HuH-7 (cell line): Measurements from ENCODE around the gene NAALADL1.
A peak's percentile ranks its signal among the peaks of the same experiment; 100 is the strongest.

Source experiments
- DNase-seq: peaks from one replicate; pipeline ENCODE4 v3.0.0; 2011; ENCODE audit warnings: low spot score

Gene NAALADL1

GRCh38 chr11:65058419-65059054 lies at the start of gene NAALADL1:
Gene NAALADL1 (minus strand): TSS chr11:65058553. CDS start chr11:65058521, 32 bp downstream.
- no peak for DNase-seq

GRCh38 chr11:65107751-65108468 lies 49.6 kb upstream of the NAALADL1 start:
- DNase-seq, result no peak

DNA sequence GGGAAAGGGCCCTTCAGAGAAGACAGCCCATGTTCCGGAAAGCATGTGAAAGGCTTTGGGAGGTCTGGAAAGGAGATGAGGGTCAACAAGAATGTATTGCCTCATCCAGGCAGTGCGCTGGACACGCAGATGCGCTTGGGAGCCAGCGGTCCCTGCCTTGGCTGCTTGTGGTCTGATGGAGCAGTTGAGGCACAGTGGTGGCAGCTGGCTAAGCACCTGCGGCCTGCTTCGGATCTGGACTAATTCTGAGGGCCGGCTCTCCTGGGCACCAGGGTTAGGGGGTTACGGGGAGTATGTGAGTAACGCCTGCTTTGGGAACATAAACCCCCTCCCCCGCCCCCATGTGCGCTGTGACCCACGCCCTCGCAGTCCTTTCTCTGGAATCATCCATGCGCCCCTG lies 48.7 kb upstream of the NAALADL1 start:
- no peak for DNase-seq

GRCh38 chr11:65104628-65105027 lies 46.3 kb upstream of the NAALADL1 start:
- no peak for DNase-seq

DNA sequence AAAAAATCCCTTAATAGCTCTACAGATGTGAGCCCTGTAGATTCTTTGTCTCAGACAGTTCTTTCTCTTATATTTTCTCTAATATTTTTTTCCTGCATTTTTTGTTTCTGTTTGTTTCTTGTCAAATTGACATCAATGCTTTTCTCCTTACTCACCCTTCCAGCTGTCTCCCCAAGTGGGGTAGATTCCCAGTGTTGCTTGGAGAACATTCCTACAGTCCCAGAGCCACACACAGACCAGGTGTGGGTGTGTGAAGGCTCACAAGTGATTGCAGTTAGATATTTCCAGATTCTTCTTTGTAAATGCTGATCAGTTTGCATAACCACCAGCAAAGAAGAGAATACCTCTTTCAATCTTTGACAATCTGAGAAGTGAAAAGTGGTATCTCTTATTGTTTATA lies 45.1 kb upstream of the NAALADL1 start:
- DNase-seq, result no peak

GRCh38 chr11:65102142-65103095 lies 44.1 kb upstream of the NAALADL1 start:
- no peak for DNase-seq

DNA sequence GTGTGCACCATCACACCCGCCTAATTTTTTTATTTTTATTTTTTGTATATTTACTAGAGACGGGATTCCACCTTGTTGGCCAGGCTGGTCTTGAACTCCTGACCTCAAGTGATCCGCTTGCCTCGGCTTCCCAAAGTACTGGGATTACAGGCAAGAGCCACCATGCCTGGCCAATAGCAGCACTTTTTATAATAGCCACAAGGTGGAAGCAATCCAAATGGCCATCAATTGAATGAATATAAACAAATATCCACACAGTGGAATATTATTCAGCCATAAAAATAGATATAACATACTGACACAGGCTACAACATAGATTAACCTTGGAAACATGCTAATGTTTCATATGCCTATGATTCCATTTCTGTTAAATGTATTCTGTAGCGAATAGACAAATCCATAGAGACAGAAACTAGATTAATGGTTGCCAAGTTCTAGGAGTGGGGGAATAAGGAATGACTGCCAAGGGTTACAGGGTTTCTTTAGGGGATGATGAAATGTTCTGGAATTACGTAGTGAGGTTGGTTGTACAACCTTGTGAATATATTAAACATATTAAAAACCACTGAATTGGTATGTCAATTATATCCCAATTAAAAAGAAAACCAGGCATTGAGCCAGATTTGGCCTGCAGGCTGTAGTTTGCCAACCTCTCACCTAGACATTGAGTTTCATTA lies 42.5 kb upstream of the NAALADL1 start:
- DNase-seq, result no peak

GRCh38 chr11:65096926-65097325 lies 38.6 kb upstream of the NAALADL1 start:
- DNase-seq, result no peak

DNA sequence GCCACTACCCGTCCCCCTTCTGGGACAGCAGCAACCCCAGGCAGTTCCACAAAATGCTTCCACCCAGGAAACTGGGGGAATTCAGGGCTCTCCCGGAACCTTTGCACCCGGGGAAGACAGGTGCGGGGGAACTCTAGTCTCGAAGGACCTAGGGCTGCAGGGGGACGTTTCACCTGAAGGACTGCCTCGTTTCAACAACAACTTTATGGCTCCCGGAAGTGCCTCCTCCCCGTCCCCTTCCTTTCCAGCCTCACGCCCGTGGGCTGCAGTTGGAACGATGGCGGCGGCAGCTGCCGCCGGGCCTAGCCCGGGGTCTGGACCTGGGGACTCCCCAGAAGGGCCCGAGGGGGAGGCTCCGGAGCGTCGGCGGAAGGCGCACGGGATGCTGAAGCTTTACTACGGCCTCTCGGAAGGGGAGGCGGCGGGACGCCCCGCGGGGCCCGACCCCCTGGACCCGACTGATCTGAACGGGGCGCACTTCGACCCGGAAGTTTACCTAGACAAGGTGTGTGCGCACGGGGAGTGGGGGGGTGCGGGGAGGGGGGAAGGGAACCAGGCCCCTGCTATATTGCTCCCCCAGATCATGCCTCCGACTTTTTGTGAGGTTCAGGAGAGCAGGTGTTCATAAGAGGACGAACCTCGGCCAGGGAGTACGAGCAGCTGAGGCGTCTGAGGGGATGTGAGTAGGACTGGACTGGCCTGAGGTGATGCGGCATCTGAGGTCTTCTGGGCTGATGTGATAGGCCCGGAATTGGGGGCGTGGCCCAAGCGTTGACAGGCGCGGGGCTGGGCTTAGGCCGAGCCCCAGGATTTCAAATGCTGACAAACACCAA lies 37.8 kb upstream of the NAALADL1 start, which contains the start of gene VPS51:
Gene VPS51, plus strand, starts transcription at position 241 of the 833 bp plus-strand sequence. Its CDS starts 37 bp downstream, at position 278.
- DNase-seq, result peak; percentile 92

DNA sequence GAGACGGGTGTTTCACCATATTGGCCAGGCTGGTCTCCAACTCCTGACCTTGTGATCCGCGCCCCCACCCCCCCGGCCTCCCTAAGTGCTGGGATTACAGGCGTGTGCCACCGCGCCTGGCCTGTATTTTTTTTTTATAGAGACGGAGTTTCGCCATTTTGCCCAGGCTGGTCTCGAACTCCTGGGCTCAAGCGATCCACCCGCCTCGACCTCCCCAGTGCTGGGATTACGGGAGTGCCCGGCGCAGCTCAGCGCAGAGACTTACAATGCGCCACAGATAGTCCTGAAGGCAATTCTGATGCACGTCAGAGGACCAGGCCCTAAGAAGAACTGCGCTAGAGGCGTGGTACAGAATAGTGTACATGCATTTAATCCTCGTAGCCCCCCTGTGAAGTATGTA lies 37.1 kb upstream of the NAALADL1 start:
- no peak for DNase-seq

- DNase-seq, result no peak
Measured at GRCh38 chr11:65090628-65091027, 32.3 kb upstream of the NAALADL1 start.

DNA sequence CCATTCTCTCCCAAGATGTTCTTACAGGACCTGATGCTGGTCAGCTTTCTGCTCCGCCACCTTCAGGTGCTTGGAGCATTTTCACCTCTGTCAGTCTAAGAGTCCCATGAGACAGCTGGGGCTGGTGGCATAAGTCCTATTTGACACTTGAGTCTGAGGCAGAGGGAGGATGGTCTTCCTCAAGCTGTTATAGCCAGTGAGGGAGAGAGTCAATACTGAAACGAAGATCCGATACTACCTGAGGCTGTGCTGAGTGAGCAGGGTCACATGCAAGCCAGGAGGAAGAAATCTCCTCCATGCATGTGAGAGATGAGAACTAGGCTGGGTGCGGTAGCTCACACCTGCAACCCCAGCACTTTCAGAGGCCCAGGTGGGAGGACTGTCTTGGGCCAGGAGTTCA lies 31.3 kb upstream of the NAALADL1 start:
- DNase-seq, result no peak

DNA sequence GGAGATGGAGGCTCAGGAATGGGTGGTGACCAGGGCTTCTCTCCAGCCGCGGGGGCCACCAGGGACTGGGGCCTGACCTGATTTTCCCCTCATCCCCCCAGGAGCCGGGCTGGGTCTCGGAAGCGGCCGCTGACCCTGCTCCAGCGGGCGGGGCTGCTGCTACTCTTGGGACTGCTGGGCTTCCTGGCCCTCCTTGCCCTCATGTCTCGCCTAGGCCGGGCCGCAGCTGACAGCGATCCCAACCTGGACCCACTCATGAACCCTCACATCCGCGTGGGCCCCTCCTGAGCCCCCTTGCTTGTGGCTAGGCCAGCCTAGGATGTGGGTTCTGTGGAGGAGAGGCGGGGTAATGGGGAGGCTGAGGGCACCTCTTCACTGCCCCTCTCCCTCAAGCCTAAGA lies 29.5 kb upstream of the NAALADL1 start:
- no peak for DNase-seq

DNA sequence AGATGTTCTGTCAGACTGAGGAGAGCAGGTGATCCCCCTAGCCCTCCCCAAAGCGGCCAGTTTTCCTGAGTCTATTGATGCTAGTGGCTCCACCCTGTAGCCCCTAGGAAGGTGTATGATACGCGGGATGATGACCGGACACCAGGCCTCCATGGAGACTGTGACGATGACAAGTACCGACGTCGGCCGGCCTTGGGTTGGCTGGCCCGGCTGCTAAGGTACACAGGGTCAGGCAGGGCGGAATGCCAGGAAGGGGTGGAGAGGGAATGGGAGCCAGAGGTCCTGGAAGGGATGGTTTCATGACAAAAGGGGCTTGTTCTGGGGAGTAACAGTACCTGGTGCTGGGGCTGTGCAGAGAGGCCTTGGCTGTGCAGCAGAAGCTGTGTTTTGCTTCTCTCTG lies 28.9 kb upstream of the NAALADL1 start:
- DNase-seq, result no peak

GRCh38 chr11:65086809-65087208 lies 28.5 kb upstream of the NAALADL1 start:
- no peak for DNase-seq

DNA sequence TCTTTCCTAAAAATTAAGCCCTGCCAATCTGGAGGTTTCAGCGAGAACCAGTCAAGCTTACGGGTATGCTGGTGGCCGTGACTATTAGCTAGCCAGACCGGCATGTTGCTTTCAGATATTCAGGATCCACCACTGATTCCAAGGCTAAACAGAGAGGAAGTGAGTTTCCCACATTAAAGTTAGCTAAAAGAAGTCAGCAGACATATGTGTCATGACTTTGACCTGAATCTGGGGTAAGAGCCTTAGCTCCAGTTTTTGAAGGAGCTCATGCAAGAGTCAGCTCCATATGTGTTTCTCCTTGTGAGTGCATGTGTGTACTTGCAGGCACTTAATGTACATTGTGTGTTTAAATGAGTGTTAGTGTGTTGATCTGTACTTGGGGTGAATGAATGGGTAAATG lies 27.1 kb upstream of the NAALADL1 start:
- no peak for DNase-seq

DNA sequence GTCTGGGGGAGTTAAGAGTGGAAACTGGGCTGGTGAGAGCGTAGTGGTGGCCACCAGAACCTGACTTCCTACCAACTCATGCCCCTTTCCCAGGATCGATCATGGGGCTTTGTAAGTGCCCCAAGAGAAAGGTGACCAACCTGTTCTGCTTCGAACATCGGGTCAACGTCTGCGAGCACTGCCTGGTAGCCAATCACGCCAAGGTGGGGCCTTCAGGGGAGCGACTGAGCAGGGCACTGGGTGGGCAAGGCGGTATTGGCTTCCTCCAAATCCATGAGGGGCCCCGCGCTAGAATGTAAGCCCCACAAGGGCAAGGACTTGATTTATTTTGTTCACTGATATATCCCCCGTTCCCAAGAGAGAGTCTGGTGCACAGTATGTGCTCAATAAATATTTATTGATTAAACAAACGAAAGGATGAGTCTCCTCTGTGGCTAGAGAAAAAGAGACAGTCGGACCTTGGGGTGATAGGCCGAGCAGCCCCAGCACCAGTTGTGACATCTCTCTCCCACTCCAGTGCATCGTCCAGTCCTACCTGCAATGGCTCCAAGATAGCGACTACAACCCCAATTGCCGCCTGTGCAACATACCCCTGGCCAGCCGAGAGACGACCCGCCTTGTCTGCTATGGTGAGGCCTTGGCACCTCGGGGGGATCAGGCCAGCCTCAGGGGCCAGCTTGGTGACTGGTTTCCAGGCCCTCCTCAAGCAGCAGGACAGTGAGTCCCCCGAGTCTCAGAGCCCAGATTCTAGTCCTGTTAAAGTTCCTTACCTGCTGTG lies 26.4 kb upstream of the NAALADL1 start:
- DNase-seq, result no peak

GRCh38 chr11:65083834-65084597 lies 25.7 kb upstream of the NAALADL1 start, which contains the start of the genes CDCA5 and ZFPL1:
Gene CDCA5 (minus strand): TSS chr11:65084040. CDS start chr11:65083978, 62 bp downstream.
Gene ZFPL1 (plus strand): TSS chr11:65084222. CDS start chr11:65084699, 477 bp downstream.
- DNase-seq, result peak; percentile 94

GRCh38 chr11:65083134-65083833 lies 24.9 kb upstream of the NAALADL1 start:
- no peak for DNase-seq
